Breast epithelium (tissue), 3 donors: ENCODE measurements around the gene ENHO.

Source experiments
- CTCF ChIP-seq, 3 donors: fragments of 450-650 bp; IDR thresholded peaks; one replicate each; pipeline ENCODE4 v1.5.1; 2016 to 2017; ENCODE audit warnings: antibody characterized with exemption in 3 of 3, mild to moderate bottlenecking in 3 of 3, moderate library complexity in 3 of 3
- POLR2A ChIP-seq: fragments of 450-650 bp; IDR thresholded peaks from one replicate; pipeline ENCODE4 v1.6.1; 2016; ENCODE audit warnings: antibody characterized with exemption, mild to moderate bottlenecking, moderate library complexity

GRCh38 chr9:34501372-34501771 lies 21.4 kb downstream of the ENHO start:
- TF ChIP-seq CTCF (IDR thresholded peaks at IDR 0.05) = no peak
- no peak for TF ChIP-seq POLR2A
